ES-I3 (cell line): ENCODE results near the gene RAB2B.
"Not testable (repeated sequence)": the region's sequence is repeated elsewhere in the genome, so short reads cannot be mapped to it uniquely, and the experiment has no call there.

ENCODE experiments used
- H3K36me3 ChIP-seq: 2 replicates; pipeline ENCODE4 v1.6.1; 2013; ENCODE audit warnings: mild to moderate bottlenecking, low read length, control low read depth, moderate library complexity; ENCODE audit not compliant: insufficient read depth
- H3K4me1 ChIP-seq: 2 replicates; pipeline ENCODE4 v1.6.1; 2013; ENCODE audit warnings: mild to moderate bottlenecking, control low read depth, low read length; ENCODE audit not compliant: insufficient read depth
- H3K9ac ChIP-seq: 2 replicates; pipeline ENCODE4 v1.6.1; 2013; ENCODE audit warnings: low read depth, mild to moderate bottlenecking, low read length, moderate library complexity
- H3K9me3 ChIP-seq: 2 replicates; pipeline ENCODE4 v1.6.1; 2013; ENCODE audit warnings: mild to moderate bottlenecking, low read length, moderate library complexity; ENCODE audit not compliant: control insufficient read depth, insufficient read depth

RAB2B gene

DNA sequence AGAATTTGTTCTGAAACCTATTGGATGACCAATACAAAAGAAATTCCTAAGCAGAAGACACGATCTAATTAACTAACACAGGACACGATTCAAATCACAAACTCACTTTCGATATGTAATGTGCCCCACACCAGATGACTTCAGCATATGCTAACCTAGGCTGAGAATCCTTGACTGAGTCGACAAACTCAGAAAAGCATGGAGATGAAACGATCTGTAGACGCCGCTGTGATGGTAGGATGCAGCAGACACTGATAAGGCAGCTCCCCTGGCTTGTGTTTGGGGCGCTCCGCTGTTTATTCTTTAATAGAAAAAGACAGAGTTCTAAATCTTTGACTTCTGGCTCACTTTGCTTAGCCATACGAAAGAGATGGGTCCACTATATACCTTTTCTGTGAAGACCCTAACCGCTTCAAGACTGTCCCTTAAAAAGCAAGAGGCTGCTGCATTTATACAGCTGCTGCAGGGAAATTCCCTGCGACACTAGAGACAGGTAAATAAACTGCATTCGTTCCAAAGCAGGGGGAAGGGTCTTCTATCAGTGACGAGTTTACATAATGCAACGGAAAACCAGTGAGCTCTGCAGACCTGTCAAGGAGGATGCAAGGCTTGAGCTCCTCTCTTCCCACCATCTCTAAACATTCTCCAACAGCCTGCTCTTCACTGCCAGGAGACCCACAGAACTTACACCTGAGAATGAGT is 21.8 kb downstream of the RAB2B start:
- Histone ChIP-seq H3K4me1 (peaks cover 4% of the 10 kb centered on the region; the same call in 1 of the 2 replicates), H3K36me3 (no peaks in the 10 kb centered on the region), H3K9me3 (no peaks in the 10 kb centered on the region), H3K9ac (peak overlapping the region; percentile 87)

GRCh38 chr14:21449899-21450216 is 26.9 kb downstream of the RAB2B start:
- Histone ChIP-seq H3K9ac (no peak overlapping the region), H3K9me3 (no peaks in the 10 kb centered on the region), H3K36me3 (no peaks in the 10 kb centered on the region), H3K4me1 (peaks cover 12% of the 10 kb centered on the region; the same call in 1 of the 2 replicates)

GRCh38 chr14:21442657-21443056 is 34.1 kb downstream of the RAB2B start:
- H3K36me3 ChIP-seq, H3K4me1 ChIP-seq, H3K9me3 ChIP-seq, H3K9ac ChIP-seq: not testable (repeated sequence)

DNA sequence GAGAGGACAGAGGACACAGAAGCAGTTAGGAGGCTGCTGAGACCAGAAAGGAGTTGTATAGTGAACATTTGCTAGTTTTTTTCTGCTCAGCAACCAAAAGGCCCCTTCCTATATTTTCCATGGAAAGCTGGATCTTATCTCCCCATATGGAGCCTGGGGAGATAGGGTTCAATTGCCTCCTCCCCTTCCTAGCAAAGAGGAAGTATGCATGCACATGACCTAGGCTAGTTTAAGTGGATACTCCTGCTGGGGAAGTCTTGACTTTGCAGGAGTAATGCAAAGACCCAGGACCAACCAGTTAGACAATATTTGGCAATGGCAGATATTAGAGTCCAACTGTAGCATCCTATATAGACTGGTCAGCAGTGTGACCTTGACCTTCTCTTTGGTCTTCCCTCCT is 35.9 kb downstream of the RAB2B start:
- H3K4me1 ChIP-seq: peaks cover 7% of the 10 kb centered on the region; the same call in 1 of the 2 replicates
- no peaks in the 10 kb centered on the region for H3K36me3 ChIP-seq
- no peak overlapping the region for H3K9ac ChIP-seq
- H3K9me3 ChIP-seq: no peaks in the 10 kb centered on the region

- 0 out of 2 replicates have a peak, but pooled peaks cover 2% of the 10 kb centered on the region for H3K36me3 ChIP-seq
- H3K4me1 ChIP-seq: peaks cover 7% of the 10 kb centered on the region; the same call in 1 of the 2 replicates
- peak overlapping the region; percentile 52 for H3K9ac ChIP-seq
- H3K9me3 ChIP-seq: no peaks in the 10 kb centered on the region
Observed at GRCh38 chr14:21437063-21437901, 39.5 kb downstream of the RAB2B start.

DNA sequence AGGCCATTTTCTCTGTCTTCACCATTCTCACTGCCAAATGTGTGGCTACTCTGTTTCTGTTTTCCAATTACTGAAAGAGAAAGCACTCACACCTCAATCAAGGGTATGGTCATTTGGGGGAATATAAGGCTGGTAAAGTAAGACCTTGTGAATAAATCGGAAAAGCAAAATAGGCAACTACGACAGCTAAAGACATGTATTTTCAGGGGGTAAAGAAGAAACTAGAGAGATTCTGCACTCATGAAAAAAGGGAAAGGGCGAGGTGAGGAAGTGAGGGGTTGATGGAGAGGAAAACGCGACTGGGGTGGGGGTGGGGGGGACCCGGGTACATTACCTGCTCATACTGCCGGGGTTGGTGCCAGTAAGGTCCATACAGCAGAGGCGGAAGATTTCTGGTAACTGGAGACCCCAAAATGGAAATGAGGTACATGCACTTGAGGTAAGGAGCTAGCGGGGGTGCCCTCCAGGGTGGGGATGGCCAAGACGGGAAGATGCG is 40.1 kb downstream of the RAB2B start:
- Histone ChIP-seq H3K36me3 (0 out of 2 replicates have a peak, but pooled peaks cover 2% of the 10 kb centered on the region), H3K9me3 (no peaks in the 10 kb centered on the region), H3K4me1 (peaks cover 7% of the 10 kb centered on the region; the same call in 1 of the 2 replicates), H3K9ac (peak overlapping the region; percentile 52)

- Histone ChIP-seq H3K4me1 (no peaks in the 10 kb centered on the region), H3K36me3 (peaks cover 37% of the 10 kb centered on the region), H3K9ac (no peak overlapping the region), H3K9me3 (no peaks in the 10 kb centered on the region)
Observed at GRCh38 chr14:21431126-21431525, 45.6 kb downstream of the RAB2B start.

- Histone ChIP-seq H3K9ac (no peak overlapping the region), H3K9me3 (no peaks in the 10 kb centered on the region), H3K36me3 (peaks cover 53% of the 10 kb centered on the region), H3K4me1 (no peaks in the 10 kb centered on the region)
Observed at GRCh38 chr14:21428930-21429329, 47.8 kb downstream of the RAB2B start.

DNA sequence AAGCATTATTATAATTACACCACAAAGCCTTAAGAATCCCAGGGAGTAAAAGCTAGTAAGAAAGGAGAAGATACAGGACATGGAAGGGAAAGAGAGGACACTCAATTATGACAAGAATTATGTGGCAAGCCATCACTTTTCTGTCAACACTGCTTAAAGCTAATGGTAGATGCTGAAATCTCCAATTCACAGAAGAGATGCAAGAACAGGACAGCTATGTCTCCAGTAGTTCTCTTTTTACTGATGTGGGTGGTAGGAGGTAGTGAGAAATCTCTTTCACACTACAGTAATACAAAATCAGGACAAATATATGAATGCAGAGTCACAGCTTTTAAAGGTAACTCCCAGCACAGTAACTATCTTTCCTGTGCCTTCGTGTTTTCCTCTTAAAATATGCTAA is 50.1 kb downstream of the RAB2B start:
- no peaks in the 10 kb centered on the region for H3K4me1 ChIP-seq
- peaks cover 60% of the 10 kb centered on the region for H3K36me3 ChIP-seq
- no peak overlapping the region for H3K9ac ChIP-seq
- no peaks in the 10 kb centered on the region; the same call in 1 of the 2 replicates for H3K9me3 ChIP-seq

DNA sequence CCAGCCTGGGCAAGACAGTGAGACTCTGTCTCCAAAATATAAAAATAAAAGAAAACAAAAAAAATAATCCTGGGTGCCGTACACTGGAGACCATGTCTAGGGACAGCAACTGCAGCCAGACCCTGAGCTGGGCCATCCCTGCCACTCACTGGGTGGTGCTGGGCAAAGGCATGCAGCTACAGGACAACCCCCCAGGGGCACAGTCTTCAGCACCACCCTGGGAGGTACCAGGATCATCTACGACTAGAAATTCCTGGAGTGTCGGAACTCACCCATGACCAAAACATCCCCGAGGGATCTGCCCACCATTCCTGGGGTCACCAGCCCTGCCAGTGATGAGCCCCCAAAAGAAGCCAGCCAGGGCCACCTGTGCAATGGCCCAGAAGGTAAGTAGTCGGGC is 57.2 kb downstream of the RAB2B start:
- H3K9ac ChIP-seq: no peak overlapping the region
- H3K9me3 ChIP-seq: no peaks in the 10 kb centered on the region; the same call in 1 of the 2 replicates
- no peaks in the 10 kb centered on the region for H3K4me1 ChIP-seq
- peaks cover 23% of the 10 kb centered on the region; the same call in 1 of the 2 replicates for H3K36me3 ChIP-seq

- Histone ChIP-seq H3K9me3 (no peaks in the 10 kb centered on the region), H3K36me3 (peaks cover 26% of the 10 kb centered on the region)
Observed at GRCh38 chr14:21415329-21415728, 61.4 kb downstream of the RAB2B start.

GRCh38 chr14:21414137-21414631 is 62.6 kb downstream of the RAB2B start:
- Histone ChIP-seq H3K9ac (no peak overlapping the region), H3K4me1 (no peaks in the 10 kb centered on the region), H3K9me3 (no peaks in the 10 kb centered on the region), H3K36me3 (peaks cover 35% of the 10 kb centered on the region)

More at GRCh38 chr14:21415329-21415728, 61.4 kb downstream of the RAB2B start:
- Histone ChIP-seq H3K9ac (no peak overlapping the region), H3K4me1 (no peaks in the 10 kb centered on the region)
